ENCODE data around the gene ZNF846.

DNA sequence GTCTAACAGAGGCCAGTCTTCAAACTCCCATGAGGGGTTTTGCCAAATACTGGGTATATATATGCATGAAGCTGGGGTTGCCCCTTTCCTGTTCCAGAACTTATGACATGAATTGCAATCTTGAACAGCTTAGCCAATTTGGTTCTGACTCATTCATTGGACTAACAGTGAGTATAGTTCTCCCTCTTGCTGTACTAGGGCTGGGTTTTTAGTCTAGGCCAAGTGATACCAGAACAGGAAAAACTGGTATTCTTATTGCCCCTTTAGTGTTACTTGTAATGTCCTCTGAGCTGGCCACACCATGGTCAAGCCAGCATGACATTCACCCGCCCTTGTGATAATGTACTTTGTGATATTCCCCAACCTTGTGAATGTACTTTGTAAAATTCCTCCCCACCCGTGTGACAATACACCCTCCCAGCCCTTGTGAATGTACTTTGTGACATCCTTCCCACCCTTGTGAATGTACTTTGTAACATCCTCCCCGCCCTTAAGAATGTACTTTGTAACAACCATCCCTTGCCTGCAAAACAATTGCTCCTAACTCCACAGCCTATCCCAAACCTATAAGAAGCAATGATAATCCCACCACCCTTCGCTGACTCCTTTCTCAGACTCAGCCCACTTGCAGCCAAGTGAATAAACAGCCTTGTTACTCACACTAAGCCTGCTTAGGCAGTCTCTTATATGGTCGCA, 26.9 kb downstream of the ZNF846 start:
- TF ChIP-seq, protein P1, sequence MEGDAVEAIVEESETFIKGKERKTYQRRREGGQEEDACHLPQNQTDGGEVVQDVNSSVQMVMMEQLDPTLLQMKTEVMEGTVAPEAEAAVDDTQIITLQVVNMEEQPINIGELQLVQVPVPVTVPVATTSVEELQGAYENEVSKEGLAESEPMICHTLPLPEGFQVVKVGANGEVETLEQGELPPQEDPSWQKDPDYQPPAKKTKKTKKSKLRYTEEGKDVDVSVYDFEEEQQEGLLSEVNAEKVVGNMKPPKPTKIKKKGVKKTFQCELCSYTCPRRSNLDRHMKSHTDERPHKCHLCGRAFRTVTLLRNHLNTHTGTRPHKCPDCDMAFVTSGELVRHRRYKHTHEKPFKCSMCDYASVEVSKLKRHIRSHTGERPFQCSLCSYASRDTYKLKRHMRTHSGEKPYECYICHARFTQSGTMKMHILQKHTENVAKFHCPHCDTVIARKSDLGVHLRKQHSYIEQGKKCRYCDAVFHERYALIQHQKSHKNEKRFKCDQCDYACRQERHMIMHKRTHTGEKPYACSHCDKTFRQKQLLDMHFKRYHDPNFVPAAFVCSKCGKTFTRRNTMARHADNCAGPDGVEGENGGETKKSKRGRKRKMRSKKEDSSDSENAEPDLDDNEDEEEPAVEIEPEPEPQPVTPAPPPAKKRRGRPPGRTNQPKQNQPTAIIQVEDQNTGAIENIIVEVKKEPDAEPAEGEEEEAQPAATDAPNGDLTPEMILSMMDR (IDR thresholded peaks at IDR 0.05; ENCODE audit: low read depth, low read length): no peak
- TF ChIP-seq POLR2A (IDR thresholded peaks at IDR 0.05; ENCODE audit: extremely low read depth, insufficient read length): no peak
- no peak for TF ChIP-seq MYC (IDR thresholded peaks at IDR 0.05; ENCODE audit: low read depth, low read length)
